NB4 (cell line): Measurements from ENCODE around the gene LIG3.

ENCODE experiments used
- DNase-seq: peaks from one replicate; pipeline ENCODE4 v3.0.0; 2010; ENCODE audit warnings: low read depth
- H3K4me3 ChIP-seq: one replicate; pipeline ENCODE4 v1.5.1; 2011; ENCODE audit warnings: mild to moderate bottlenecking, low read depth, low read length, moderate library complexity
- MYC ChIP-seq: IDR thresholded peaks from 2 replicates; pipeline ENCODE4 v1.6.1; 2011; ENCODE audit warnings: low read depth, low read length
- POLR2A ChIP-seq: IDR thresholded peaks from 2 replicates; pipeline ENCODE4 v1.6.1; 2011; ENCODE audit warnings: mild to moderate bottlenecking; ENCODE audit not compliant: insufficient read length; ENCODE audit errors: extremely low read depth
- TF ChIP-seq, protein P1 (sequence below): IDR thresholded peaks from 2 replicates; pipeline ENCODE4 v1.6.1; 2011; ENCODE audit warnings: low read depth, low read length
- TF ChIP-seq, protein P2 (sequence below): IDR thresholded peaks from one replicate; pipeline ENCODE4 v1.5.1; 2012; ENCODE audit warnings: low read depth, low read length

Gene LIG3

GRCh38 chr17:34988644-34989043, 8.3 kb downstream of the LIG3 start:
- no peak overlapping the region for H3K4me3 ChIP-seq
- DNase-seq, result peak; percentile 46
- TF ChIP-seq POLR2A (no peak), MYC (no peak)
- TF ChIP-seq, protein P1, sequence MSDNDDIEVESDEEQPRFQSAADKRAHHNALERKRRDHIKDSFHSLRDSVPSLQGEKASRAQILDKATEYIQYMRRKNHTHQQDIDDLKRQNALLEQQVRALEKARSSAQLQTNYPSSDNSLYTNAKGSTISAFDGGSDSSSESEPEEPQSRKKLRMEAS, result no peak
- TF ChIP-seq, protein P2, sequence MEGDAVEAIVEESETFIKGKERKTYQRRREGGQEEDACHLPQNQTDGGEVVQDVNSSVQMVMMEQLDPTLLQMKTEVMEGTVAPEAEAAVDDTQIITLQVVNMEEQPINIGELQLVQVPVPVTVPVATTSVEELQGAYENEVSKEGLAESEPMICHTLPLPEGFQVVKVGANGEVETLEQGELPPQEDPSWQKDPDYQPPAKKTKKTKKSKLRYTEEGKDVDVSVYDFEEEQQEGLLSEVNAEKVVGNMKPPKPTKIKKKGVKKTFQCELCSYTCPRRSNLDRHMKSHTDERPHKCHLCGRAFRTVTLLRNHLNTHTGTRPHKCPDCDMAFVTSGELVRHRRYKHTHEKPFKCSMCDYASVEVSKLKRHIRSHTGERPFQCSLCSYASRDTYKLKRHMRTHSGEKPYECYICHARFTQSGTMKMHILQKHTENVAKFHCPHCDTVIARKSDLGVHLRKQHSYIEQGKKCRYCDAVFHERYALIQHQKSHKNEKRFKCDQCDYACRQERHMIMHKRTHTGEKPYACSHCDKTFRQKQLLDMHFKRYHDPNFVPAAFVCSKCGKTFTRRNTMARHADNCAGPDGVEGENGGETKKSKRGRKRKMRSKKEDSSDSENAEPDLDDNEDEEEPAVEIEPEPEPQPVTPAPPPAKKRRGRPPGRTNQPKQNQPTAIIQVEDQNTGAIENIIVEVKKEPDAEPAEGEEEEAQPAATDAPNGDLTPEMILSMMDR, result no peak

DNA sequence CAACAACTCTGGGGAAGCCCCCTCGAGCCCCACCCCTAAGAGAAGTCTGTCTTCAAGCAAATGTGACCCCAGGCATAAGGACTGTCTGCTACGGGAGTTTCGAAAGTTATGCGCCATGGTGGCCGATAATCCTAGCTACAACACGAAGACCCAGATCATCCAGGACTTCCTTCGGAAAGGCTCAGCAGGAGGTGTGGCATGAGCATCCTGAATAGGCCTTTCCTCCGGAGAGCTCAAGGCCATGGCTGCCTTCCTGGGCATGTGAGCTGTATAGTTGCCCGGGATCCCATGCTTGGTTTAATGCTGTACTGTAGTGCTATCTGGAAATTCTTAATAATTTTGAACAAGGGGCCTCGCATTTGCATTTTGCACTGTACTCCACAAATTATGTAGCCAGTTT, 9.2 kb downstream of the LIG3 start:
- no peak for DNase-seq
- no peak overlapping the region for H3K4me3 ChIP-seq
- TF ChIP-seq POLR2A (no peak), MYC (no peak)
- TF ChIP-seq, protein P2, result no peak
- TF ChIP-seq, protein P1, result no peak

DNA sequence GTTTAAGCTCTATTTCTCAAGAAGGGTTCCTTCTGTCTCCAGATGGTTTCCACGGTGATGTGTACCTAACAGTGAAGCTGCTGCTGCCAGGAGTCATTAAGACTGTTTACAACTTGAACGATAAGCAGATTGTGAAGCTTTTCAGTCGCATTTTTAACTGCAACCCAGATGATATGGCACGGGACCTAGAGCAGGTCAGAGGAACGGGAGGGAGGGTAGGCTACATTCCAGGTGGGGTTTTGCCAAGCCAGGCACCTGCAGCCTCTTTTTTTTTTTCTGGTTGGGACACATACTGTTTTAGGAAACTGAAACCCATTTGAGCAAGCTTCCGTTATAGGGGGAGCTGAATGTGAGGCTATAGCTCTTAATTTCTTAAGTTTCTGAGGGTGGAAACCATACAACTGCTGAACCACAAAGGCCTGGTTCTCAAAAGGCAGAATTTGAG, 10.6 kb downstream of the LIG3 start:
- H3K4me3 ChIP-seq, result peak overlapping the region; percentile 37
- no peak for TF ChIP-seq POLR2A
- TF ChIP-seq, protein P2, result no peak
- TF ChIP-seq MYC, result peak; percentile 38; the same call in 1 of the 2 replicates
- TF ChIP-seq, protein P1, result no peak
- DNase-seq, result peak; percentile 94

GRCh38 chr17:34991606-34992005, 11.3 kb downstream of the LIG3 start:
- H3K4me3 ChIP-seq, result peak overlapping the region; percentile 37
- no peak for TF ChIP-seq POLR2A
- TF ChIP-seq, protein P2, result peak; percentile 37
- TF ChIP-seq, protein P1, result 0 out of 2 replicates have a peak, but pooled peaks have one; percentile 7
- peak; percentile 21; the same call in 1 of the 2 replicates for TF ChIP-seq MYC
- DNase-seq, result peak; percentile 94

GRCh38 chr17:34993031-34993430, 12.7 kb downstream of the LIG3 start:
- TF ChIP-seq, protein P2, result no peak
- TF ChIP-seq MYC, result no peak
- TF ChIP-seq, protein P1, result no peak
- DNase-seq, result peak; percentile 58
- no peak overlapping the region for H3K4me3 ChIP-seq
